Keratinocyte (primary cell): ENCODE data around the gene ZFPM1.

ENCODE experiments used
- CTCF ChIP-seq, 3 experiments: IDR thresholded peaks in 1 of 3; conservative IDR thresholded peaks in 1 of 3; optimal IDR thresholded peaks in 1 of 3; 2 replicates in 2 of 3; 3 replicates in 1 of 3; pipeline versions ENCODE3 to v1.5.1; 2011; ENCODE audit warnings: low read length in 3 of 3, mild to moderate bottlenecking in 3 of 3, moderate library complexity in 2 of 3, control low read depth in 1 of 3, inconsistent platforms in 1 of 3; ENCODE audit not compliant: insufficient read depth in 2 of 3; ENCODE audit errors: extremely low read depth in 1 of 3
- EZH2 ChIP-seq: IDR thresholded peaks from one replicate; pipeline ENCODE4 v1.6.1; 2012; ENCODE audit warnings: inconsistent platforms, mild to moderate bottlenecking, low read length, moderate library complexity

- TF ChIP-seq CTCF (optimal IDR thresholded peaks at IDR 0.05 in 1 of 3, IDR thresholded peaks at IDR 0.05 in 1 of 3, conservative IDR thresholded peaks at IDR 0.05 in 1 of 3; ENCODE audit: extremely low read depth in 1 of 3, insufficient read depth in 2 of 3, low read length in 3 of 3) (no peak), EZH2 (no peak)
Measured at GRCh38 chr16:88469615-88470395, 16.7 kb downstream of the ZFPM1 start.
